Suprapubic skin (tissue), 4 donors: ENCODE results near the gene ZNF615. TPM values are rescaled to one million over a fixed set of nuclear protein-coding genes. Genes with fewer than 3 reads are reported as not detected.

Experiments used
- DNase-seq, 2 donors: peaks; one replicate each; pipeline ENCODE4 v3.0.0-alpha.2; 2019; ENCODE audit warnings: low spot score in 2 of 2
- H3K27ac ChIP-seq: fragments of 200-600 bp; sonication (generic); one replicate; pipeline ENCODE4 v1.5.1; 2019
- H3K27me3 ChIP-seq: fragments of 200-600 bp; sonication (generic); one replicate; pipeline ENCODE4 v1.5.1; 2019
- H3K36me3 ChIP-seq: fragments of 200-600 bp; sonication (generic); one replicate; pipeline ENCODE4 v1.5.1; 2019
- H3K4me1 ChIP-seq: fragments of 200-600 bp; sonication (generic); one replicate; pipeline ENCODE4 v1.5.1; 2019
- H3K4me3 ChIP-seq: fragments of 200-600 bp; sonication (generic); one replicate; pipeline ENCODE4 v1.5.1; 2019; ENCODE audit warnings: mild to moderate bottlenecking
- H3K9me3 ChIP-seq: fragments of 200-600 bp; sonication (generic); one replicate; pipeline ENCODE4 v1.5.1; 2019
- CTCF ChIP-seq, 2 donors: fragments of 200-600 bp in 1 of 2; fragments of 450-650 bp in 1 of 2; sonication (generic) in 1 of 2; IDR thresholded peaks; one replicate each; pipeline ENCODE4 v1.5.1; 2016 to 2019; ENCODE audit warnings: antibody characterized with exemption in 2 of 2, mild to moderate bottlenecking in 1 of 2, moderate library complexity in 1 of 2
- EP300 ChIP-seq: sonication (generic); formaldehyde crosslinking; IDR thresholded peaks from one replicate; pipeline ENCODE4 v1.6.1; 2017; ENCODE audit warnings: antibody characterized with exemption
- POLR2A ChIP-seq, 2 donors: fragments of 450-650 bp; IDR thresholded peaks; one replicate each; pipeline ENCODE4 v1.6.1; 2017; ENCODE audit warnings: antibody characterized with exemption in 2 of 2, mild to moderate bottlenecking in 2 of 2, moderate library complexity in 2 of 2
- POLR2AphosphoS5 ChIP-seq, 3 donors: sonication (generic); formaldehyde crosslinking; IDR thresholded peaks; one replicate each; pipeline ENCODE4 v1.6.1; 2017; ENCODE audit warnings: antibody characterized with exemption in 3 of 3
- WGBS: methylation state at CpG from one replicate; pipeline ENCODE4 v1.1.5; 2018; 5-methylcytosine and 5-hydroxymethylcytosine counted together
- total RNA-seq, 4 donors: library from RNA; depleted of rRNA; stranded (reverse); fragments of >200 nt; gene quantifications; one replicate each; pipeline ENCODE4 v1.1.0, GENCODE V29; 2016

The ZNF615 gene
- total RNA-seq, 4 donors from 2014 or later = 10.2 to 19.6 (median 13.6) TPM

GRCh38 chr19:52020506-52020905 is 12.5 kb upstream of the ZNF615 start:
- Histone ChIP-seq H3K4me3 (no peak overlapping the region), H3K27me3 (no peaks in the 10 kb centered on the region), H3K27ac (no peak overlapping the region), H3K36me3 (peaks cover 100% of the 10 kb centered on the region), H3K9me3 (peaks cover 66% of the 10 kb centered on the region), H3K4me1 (no peaks in the 10 kb centered on the region)
- no peak for DNase-seq
- TF ChIP-seq POLR2AphosphoS5 (IDR thresholded peaks at IDR 0.05) (no peak), POLR2A (IDR thresholded peaks at IDR 0.05) (no peak), EP300 (no peak)
- 96% methylated on average over 4 of the region's 4 CpGs for WGBS

- no peaks in the 10 kb centered on the region for H3K27me3 ChIP-seq
- TF ChIP-seq EP300 = no peak
- no peak for TF ChIP-seq POLR2AphosphoS5 (IDR thresholded peaks at IDR 0.05)
- TF ChIP-seq POLR2A (IDR thresholded peaks at IDR 0.05) = no peak
- TF ChIP-seq CTCF (IDR thresholded peaks at IDR 0.05) = no peak
- WGBS = 100% methylated on average over 1 of the region's 1 CpG
- H3K36me3 ChIP-seq = peaks cover 20% of the 10 kb centered on the region
- peaks cover 13% of the 10 kb centered on the region for H3K4me1 ChIP-seq
- H3K9me3 ChIP-seq = peaks cover 36% of the 10 kb centered on the region
- DNase-seq = no peak
- H3K4me3 ChIP-seq = no peak overlapping the region
- no peak overlapping the region for H3K27ac ChIP-seq
These were observed 2.7 kb upstream of the ZNF615 start for GRCh38 chr19:52010674-52011073.

GRCh38 chr19:52007451-52007805 is 583 bp downstream of the ZNF615 start:
- WGBS = 9% methylated on average over 9 of the region's 9 CpGs
- Histone ChIP-seq H3K9me3 (peaks cover 22% of the 10 kb centered on the region), H3K4me3 (peak overlapping the region; percentile 75), H3K27ac (peak overlapping the region; percentile 75), H3K4me1 (peaks cover 13% of the 10 kb centered on the region), H3K36me3 (peaks cover 21% of the 10 kb centered on the region), H3K27me3 (no peaks in the 10 kb centered on the region)
- no peak for TF ChIP-seq EP300
- no peak for TF ChIP-seq POLR2AphosphoS5 (IDR thresholded peaks at IDR 0.05)
- no peak for TF ChIP-seq POLR2A (IDR thresholded peaks at IDR 0.05)
- TF ChIP-seq CTCF (IDR thresholded peaks at IDR 0.05) = no peak
- no peak for DNase-seq

- TF ChIP-seq POLR2A (IDR thresholded peaks at IDR 0.05) = no peak
- TF ChIP-seq CTCF (IDR thresholded peaks at IDR 0.05) = no peak
- TF ChIP-seq POLR2AphosphoS5 (IDR thresholded peaks at IDR 0.05) = no peak
- no peak for TF ChIP-seq EP300
- Histone ChIP-seq H3K9me3 (peaks cover 62% of the 10 kb centered on the region), H3K27ac (no peak overlapping the region), H3K4me3 (no peak overlapping the region), H3K4me1 (no peaks in the 10 kb centered on the region), H3K27me3 (no peaks in the 10 kb centered on the region), H3K36me3 (peaks cover 64% of the 10 kb centered on the region)
- no peak for DNase-seq
- WGBS = 100% methylated on average over 2 of the region's 2 CpGs
These were observed 13.9 kb downstream of the ZNF615 start for GRCh38 chr19:51994048-51994644.

- TF ChIP-seq POLR2A (IDR thresholded peaks at IDR 0.05) (no peak), EP300 (no peak), POLR2AphosphoS5 (IDR thresholded peaks at IDR 0.05) (no peak), CTCF (IDR thresholded peaks at IDR 0.05) (no peak)
- H3K36me3 ChIP-seq = peaks cover 57% of the 10 kb centered on the region
- no peak overlapping the region for H3K27ac ChIP-seq
- no peaks in the 10 kb centered on the region for H3K4me1 ChIP-seq
- peaks cover 61% of the 10 kb centered on the region for H3K9me3 ChIP-seq
- 97% methylated on average over 10 of the region's 10 CpGs for WGBS
- no peak overlapping the region for H3K4me3 ChIP-seq
- no peak for DNase-seq
- no peaks in the 10 kb centered on the region for H3K27me3 ChIP-seq
These were observed 14.6 kb downstream of the ZNF615 start for GRCh38 chr19:51993422-51993821.
